GM18520 (cell line): ENCODE results near the gene KCNC4.

Experiments used
- ATAC-seq: cut with Tn5 transposase; IDR thresholded peaks from one replicate; pipeline ENCODE4 v1.9.1; 2021; ENCODE audit not compliant: unreplicated experiment

KCNC4 gene

GRCh38 chr1:110209715-110210603 is at the start of gene KCNC4:
Gene KCNC4 (plus strand): TSS chr1:110210314. CDS start chr1:110211500, 1,186 bp downstream.
- ATAC-seq, result peak; percentile 81

- ATAC-seq, result no peak
Measured at GRCh38 chr1:110160538-110161100, 49.5 kb upstream of the KCNC4 start.

DNA sequence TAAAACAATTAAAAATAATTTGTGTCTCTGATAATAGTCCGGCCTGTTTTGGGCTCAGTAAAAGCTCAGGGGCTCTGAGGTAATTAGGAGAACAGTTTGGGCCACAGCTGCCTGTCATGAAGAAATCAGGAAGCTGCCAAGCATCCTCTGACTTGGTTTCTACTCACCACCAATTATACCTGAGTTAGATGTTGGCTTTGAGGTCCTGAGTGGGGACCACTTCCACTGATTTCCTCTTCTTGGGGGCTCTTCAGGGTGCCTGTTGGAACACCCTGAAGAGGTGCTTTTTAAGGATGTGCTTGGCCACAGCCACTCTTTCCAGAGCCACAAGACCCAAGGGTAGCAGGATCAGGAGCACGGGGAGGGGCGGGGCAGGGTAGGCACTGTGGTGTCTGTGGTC is 48.9 kb upstream of the KCNC4 start:
- ATAC-seq, result no peak

DNA sequence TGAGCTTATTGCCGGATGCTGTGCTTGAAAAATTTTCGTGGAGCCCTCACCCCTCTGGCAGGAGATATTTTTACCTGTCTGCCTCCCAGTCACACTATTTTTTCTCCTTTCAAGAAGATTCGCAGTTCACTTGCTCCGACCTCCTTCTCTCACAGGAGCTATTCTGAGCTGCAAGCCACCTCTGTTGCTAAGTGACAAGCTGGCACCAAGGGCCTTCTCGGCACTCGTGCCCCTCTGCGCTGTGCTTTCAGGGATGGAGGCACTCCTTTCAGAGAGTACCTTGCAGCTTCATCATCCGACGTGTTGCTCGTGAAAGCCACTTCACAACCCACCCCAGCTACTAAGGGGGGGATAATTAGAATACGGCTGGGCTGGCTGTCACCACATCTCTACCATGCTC is 48.3 kb upstream of the KCNC4 start:
- no peak for ATAC-seq

- no peak for ATAC-seq
Measured at GRCh38 chr1:110163591-110163990, 46.5 kb upstream of the KCNC4 start.

DNA sequence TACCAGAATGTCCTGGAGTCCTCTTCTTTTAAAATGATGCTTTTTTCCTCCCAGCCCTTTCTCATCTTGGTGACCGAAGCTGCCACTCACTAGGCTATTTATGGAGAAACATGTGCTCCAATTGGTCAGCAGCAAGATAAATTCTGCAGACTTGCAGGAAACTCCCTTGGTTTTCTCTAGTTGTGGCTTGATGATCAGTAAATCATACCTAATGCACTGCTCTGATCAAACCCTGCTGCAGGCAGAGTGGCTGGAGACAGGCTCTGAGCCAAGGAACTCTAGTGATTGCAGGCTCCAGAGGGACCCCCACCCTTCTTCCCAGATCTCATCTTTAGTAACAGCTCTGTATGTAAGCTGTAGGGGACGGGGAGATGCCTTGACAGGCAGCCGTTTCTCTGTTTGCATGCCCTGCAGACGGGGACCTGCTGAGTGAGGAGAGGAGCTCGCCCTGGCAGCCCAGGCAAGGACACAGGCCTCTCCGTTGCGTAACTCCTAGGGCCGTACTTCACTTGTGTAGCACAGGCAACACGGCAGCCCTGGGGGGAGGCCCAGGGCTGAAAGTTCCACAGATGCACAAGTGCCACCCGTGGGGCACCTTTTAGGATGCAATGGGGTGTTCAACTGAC is 45.3 kb upstream of the KCNC4 start:
- no peak for ATAC-seq

DNA sequence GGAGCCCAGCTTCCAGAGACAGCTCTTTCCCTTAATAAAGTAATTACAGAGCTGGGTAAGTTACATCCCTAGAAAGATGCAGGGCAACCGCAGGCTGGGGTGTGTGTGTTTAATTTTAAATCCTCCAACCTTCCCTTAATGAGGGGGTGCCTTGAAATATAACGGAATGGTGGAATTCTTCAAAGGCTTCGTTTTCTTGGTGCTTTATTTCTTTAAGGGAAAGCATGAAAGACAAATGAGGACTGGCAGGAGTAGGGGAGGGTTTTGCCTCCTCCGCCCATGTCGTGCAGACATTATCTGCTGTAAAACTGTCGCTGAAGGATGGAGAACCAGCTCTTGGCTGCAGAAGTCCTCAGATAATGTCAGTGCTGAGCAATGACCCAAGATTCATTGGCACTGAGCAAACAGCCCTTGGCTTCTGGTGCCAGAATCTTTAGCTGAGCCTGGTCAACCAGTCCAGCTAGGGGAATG is 44.3 kb upstream of the KCNC4 start:
- ATAC-seq, result no peak

DNA sequence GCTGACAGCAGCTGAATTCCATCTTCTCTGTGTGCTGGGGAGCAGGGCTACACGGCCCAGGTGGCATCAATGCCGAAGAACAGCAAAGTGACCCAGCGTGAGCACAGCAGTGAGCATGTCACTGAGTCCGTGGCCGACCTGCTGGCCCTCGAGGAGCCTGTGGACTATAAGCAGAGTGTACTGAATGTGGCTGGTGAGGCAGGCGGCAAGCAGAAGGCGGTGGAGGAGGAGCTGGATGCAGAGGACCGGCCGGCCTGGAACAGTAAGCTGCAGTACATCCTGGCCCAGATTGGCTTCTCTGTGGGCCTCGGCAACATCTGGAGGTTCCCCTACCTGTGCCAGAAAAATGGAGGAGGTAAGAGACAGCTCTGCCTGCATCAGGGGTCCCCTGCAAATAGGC is 43.3 kb upstream of the KCNC4 start:
- no peak for ATAC-seq

- no peak for ATAC-seq
Measured at GRCh38 chr1:110170766-110171733, 39.1 kb upstream of the KCNC4 start.

GRCh38 chr1:110172001-110172400 is 38.1 kb upstream of the KCNC4 start:
- ATAC-seq, result no peak

GRCh38 chr1:110173466-110174105 is 36.5 kb upstream of the KCNC4 start:
- no peak for ATAC-seq

DNA sequence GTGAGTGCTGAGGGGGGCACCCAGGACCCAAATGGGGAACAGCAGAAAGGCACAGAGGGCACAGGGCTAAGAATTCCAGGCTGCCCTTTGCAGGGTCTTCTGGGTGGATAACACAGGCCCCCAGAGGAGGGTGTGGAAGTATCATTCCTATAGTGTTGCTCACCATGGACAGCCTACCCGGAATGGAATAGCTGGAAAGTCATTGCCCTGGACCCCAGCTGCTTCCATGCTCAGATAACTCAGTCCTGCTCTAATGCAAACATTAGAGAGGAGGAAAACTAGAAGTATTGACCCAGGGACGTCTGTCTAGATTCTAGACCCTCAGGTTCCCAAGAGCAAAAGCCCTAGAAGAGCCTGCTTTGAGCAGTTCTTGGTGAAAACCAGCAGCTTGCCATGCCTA is 35.2 kb upstream of the KCNC4 start:
- ATAC-seq, result no peak

- ATAC-seq, result no peak
Measured at GRCh38 chr1:110176299-110176956, 33.7 kb upstream of the KCNC4 start.

DNA sequence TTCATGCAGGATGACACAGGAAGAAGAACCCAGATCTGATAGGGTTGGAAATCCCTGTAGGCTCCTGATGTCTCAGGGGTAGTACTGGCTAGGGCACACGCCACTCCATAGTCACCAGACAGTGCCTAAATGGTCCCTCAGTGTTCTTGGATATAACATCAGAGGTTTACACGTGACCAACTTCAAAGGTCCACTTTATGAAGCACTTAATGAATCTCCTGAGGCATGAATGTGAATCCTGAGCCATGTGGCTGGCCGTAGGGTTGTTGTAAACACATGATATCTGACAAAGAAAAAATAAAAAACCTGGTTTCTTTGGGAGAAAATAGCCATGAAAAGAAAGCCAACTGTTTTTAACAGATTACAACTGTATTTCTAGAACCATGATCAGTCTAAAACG is 32.3 kb upstream of the KCNC4 start:
- ATAC-seq, result no peak

- no peak for ATAC-seq
Measured at GRCh38 chr1:110183642-110184167, 26.4 kb upstream of the KCNC4 start.

DNA sequence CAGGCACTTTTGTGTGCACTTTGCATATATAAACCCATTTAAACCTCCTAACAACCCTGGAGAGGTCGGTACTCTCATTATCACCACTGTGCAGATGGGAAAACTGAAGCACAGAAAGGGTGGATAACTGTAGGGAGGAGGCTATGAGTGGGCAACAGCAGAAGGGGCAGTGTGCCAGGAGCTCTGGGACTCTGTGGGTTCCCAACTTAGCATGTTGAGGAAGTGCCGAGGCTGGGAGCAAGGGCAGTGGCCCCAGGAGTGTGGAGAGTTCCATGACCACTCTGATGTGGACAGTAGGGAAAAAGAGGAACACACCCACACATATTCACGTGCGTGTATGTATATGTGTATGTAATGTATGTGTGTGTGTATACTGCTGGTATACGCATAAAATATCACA is 25.7 kb upstream of the KCNC4 start:
- ATAC-seq, result no peak

DNA sequence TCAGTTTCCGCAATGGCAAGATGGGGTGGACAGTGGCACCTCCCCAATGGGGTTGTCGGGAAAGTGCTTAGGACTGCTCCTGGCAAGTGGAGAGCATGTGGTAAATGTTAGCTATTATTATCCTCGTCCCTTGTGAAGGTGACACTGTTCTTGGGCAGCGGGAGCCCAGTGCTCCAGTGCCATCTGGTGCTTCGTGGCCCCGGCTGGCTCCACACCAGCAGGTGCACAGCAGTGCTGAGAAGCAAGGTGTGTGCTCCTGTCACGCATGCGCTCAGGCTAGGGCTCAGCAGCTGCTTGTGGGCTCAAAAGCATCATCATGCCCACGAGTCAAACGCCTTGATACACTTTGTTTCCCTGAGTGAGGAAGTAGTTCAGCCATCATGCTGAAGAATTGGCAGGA is 24.9 kb upstream of the KCNC4 start:
- no peak for ATAC-seq

DNA sequence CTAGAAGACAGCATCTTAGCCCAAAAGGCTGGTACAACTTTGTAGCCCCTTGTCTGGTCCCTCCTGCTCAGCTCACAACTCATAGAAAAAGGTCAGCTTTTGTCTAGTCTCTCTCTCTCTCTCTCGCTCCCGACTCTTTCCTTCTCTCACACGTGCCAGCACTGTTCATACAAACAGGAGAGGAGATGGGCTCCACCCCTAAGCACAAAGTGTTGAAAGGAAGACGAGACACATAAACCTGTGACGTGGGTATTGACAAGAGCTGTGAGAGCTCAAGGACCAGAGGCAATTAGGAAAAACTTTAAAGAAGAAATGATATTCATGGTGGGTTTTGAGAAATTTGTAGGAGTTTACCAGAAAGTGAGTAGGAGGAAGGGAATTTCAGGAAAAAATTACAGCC is 23.6 kb upstream of the KCNC4 start:
- ATAC-seq, result no peak

- ATAC-seq, result no peak
Measured at GRCh38 chr1:110187139-110187890, 22.8 kb upstream of the KCNC4 start.
